ENCODE data around the gene ADAMTSL2. TPM values are rescaled to one million over a fixed set of nuclear protein-coding genes. Genes with fewer than 3 reads are reported as not detected.

Gene ADAMTSL2
- total RNA-seq, 1 donor from 2014 or later = 10.1 TPM

- Histone ChIP-seq H3K27me3 (ENCODE audit: low read depth) (peaks cover 64% of the 10 kb centered on the region), H3K36me3 (no peaks in the 10 kb centered on the region), H3K27ac (no peak overlapping the region), H3K4me1 (no peaks in the 10 kb centered on the region), H3K4me3 (no peak overlapping the region), H3K9me3 (no peaks in the 10 kb centered on the region)
- ATAC-seq = no peak
- no peak for TF ChIP-seq CTCF (IDR thresholded peaks at IDR 0.05)
- DNase-seq = peak; percentile 26
- intact Hi-C loops (cut with DNase I) = no loop called here
Observed at GRCh38 chr9:133605856-133606707, 71.6 kb downstream of the ADAMTSL2 start.

DNA sequence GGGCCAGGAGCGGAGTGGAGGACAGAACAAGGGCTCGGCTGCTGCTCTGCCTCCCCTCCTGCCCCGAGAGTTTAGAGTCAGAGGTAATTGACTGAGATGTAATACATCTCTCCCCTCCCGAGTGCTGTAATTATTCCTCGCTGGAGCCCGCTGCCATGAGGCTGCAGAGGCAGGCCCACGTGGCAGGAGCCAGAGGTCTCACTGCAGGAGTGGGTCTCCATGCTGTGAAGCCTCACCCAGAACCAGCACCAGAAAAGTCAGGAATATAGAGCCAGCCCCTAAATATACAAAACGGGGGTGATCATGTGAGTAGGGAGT lies 72.2 kb downstream of the ADAMTSL2 start:
- ATAC-seq = no peak
- H3K27ac ChIP-seq = no peak overlapping the region
- H3K36me3 ChIP-seq = no peaks in the 10 kb centered on the region
- intact Hi-C loops (cut with DNase I) = no loop called here
- peaks cover 66% of the 10 kb centered on the region for H3K27me3 ChIP-seq (ENCODE audit: low read depth)
- H3K4me3 ChIP-seq = no peak overlapping the region
- DNase-seq = peak; percentile 4
- no peaks in the 10 kb centered on the region for H3K9me3 ChIP-seq
- no peaks in the 10 kb centered on the region for H3K4me1 ChIP-seq
- no peak for TF ChIP-seq CTCF (IDR thresholded peaks at IDR 0.05)

- no peak for ATAC-seq
- Histone ChIP-seq H3K9me3 (no peaks in the 10 kb centered on the region), H3K27me3 (ENCODE audit: low read depth) (peaks cover 67% of the 10 kb centered on the region), H3K27ac (no peak overlapping the region), H3K36me3 (no peaks in the 10 kb centered on the region), H3K4me3 (no peak overlapping the region), H3K4me1 (no peaks in the 10 kb centered on the region)
- no peak for TF ChIP-seq CTCF (IDR thresholded peaks at IDR 0.05)
- intact Hi-C loops (cut with DNase I) = no loop called here
- peak; percentile 17 for DNase-seq
Observed at GRCh38 chr9:133607381-133607780, 72.9 kb downstream of the ADAMTSL2 start.

- no peaks in the 10 kb centered on the region for H3K9me3 ChIP-seq
- no peak for TF ChIP-seq CTCF (IDR thresholded peaks at IDR 0.05)
- peak; percentile 17 for DNase-seq
- no peak overlapping the region for H3K4me3 ChIP-seq
- intact Hi-C loops (cut with DNase I) = no loop called here
- no peaks in the 10 kb centered on the region for H3K36me3 ChIP-seq
- H3K27me3 ChIP-seq (ENCODE audit: low read depth) = peaks cover 66% of the 10 kb centered on the region
- no peak for ATAC-seq
- H3K27ac ChIP-seq = no peak overlapping the region
- no peaks in the 10 kb centered on the region for H3K4me1 ChIP-seq
Observed at GRCh38 chr9:133607976-133608375, 73.5 kb downstream of the ADAMTSL2 start.

DNA sequence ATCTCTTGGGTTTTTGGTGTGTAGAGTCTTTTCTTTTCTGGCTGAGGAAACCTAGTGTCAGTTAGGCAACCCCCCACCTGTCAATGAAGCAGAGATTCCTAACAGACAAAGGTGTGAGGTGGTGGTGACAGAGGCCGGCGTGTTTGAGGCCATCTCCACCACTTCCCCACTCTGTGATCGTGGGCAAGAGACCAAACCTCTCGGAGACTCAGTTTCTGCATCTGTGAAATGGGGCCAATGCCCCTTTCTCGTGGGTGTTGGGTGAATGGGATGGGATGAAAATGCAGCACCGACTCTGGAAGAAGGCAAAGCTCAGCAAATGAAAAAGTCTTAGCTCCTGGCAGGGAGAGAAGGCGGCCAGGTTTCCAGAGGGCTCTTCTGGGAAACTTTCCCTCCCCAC lies 73.9 kb downstream of the ADAMTSL2 start:
- peaks cover 69% of the 10 kb centered on the region for H3K27me3 ChIP-seq (ENCODE audit: low read depth)

More for the DNA sequence above, 73.9 kb downstream of the ADAMTSL2 start:
- Histone ChIP-seq H3K4me1 (no peaks in the 10 kb centered on the region), H3K36me3 (no peaks in the 10 kb centered on the region), H3K27ac (no peak overlapping the region), H3K4me3 (no peak overlapping the region), H3K9me3 (no peaks in the 10 kb centered on the region)
- intact Hi-C loops (cut with DNase I) = no loop called here
- DNase-seq (peak; percentile 6), ATAC-seq (no peak)
- no peak for TF ChIP-seq CTCF (IDR thresholded peaks at IDR 0.05)
